Sciatic nerve (tissue), 2 donors: ENCODE results near the gene ZFP69. TPM values are rescaled to one million over a fixed set of nuclear protein-coding genes. Genes with fewer than 3 reads are reported as not detected.
A peak's percentile ranks its signal among the peaks of the same experiment; 100 is the strongest.
"Not testable (repeated sequence)": the region's sequence is repeated elsewhere in the genome, so short reads cannot be mapped to it uniquely, and the experiment has no call there.

Experiments used
- ATAC-seq: fragments of 200-7000 bp; cut with Tn5 transposase; one replicate; pipeline ENCODE4 v1.9.1; 2020; ENCODE audit warnings: mild to moderate bottlenecking, moderate library complexity
- DNase-seq: peaks from one replicate; pipeline ENCODE4 v3.0.0-alpha.2; 2020; ENCODE audit warnings: low spot score
- intact Hi-C: fragments of 100-400 bp; cut with DNase I; formaldehyde crosslinking; loops from one replicate; pipeline ENCODE4 v1.14.2; 2022
- total RNA-seq: library from RNA; stranded (reverse); fragmentation: NEBNext Ultra II Directional; extraction: Animal tissue kit (Norgen Biotek cat#: 25700); gene quantifications from one replicate; pipeline ENCODE4 v1.2.1, GENCODE V29; 2021
- donor health status: DM: no; HTN: no; CAD: no.
- donor health status: DM: no; HTN: no; CAD: no.

ZFP69 gene
- total RNA-seq, 1 donor from 2014 or later = 5.1 TPM

DNA sequence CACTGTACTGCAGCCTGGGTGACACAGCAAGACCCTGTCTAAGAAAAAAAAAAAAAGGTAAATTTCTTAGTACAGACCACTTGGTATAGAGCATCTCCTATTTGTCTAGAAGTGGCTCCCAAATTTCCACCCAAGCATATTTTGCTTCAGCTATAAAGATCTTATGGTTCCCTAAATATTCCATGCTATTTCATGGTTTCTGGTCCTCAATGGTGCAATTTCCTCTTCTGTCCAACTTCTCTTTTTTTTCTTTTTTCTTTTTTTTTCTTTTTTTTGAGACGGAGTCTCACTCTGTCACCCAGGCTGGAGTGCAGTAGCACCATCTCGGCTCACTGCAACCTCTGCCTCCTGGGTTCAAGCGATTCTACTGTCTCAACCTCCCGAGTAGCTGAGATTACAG lies 25.6 kb downstream of the ZFP69 start:
- ATAC-seq, DNase-seq, intact Hi-C loops: not testable (repeated sequence)

DNA sequence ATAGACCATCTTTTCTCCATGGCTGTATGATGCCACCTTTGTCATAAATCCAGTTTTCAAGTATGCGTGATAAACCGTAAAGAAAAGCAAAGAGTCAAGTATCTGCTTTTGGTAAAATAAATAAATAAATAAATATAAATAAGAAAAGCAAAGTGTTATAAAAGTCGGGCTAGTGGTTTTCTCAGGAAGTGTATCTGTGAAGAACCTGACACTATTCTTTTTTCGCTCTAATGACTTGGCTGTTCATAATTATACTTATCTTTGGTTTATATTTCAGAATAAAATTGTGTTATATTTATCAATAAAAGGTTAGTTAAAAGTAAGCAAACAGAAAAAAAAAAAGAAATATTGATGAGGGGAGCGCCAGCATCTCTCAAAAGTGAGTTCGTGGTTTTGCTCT lies 30.9 kb downstream of the ZFP69 start:
- intact Hi-C loops = no loop called here
- DNase-seq (no peak), ATAC-seq (no peak)

DNA sequence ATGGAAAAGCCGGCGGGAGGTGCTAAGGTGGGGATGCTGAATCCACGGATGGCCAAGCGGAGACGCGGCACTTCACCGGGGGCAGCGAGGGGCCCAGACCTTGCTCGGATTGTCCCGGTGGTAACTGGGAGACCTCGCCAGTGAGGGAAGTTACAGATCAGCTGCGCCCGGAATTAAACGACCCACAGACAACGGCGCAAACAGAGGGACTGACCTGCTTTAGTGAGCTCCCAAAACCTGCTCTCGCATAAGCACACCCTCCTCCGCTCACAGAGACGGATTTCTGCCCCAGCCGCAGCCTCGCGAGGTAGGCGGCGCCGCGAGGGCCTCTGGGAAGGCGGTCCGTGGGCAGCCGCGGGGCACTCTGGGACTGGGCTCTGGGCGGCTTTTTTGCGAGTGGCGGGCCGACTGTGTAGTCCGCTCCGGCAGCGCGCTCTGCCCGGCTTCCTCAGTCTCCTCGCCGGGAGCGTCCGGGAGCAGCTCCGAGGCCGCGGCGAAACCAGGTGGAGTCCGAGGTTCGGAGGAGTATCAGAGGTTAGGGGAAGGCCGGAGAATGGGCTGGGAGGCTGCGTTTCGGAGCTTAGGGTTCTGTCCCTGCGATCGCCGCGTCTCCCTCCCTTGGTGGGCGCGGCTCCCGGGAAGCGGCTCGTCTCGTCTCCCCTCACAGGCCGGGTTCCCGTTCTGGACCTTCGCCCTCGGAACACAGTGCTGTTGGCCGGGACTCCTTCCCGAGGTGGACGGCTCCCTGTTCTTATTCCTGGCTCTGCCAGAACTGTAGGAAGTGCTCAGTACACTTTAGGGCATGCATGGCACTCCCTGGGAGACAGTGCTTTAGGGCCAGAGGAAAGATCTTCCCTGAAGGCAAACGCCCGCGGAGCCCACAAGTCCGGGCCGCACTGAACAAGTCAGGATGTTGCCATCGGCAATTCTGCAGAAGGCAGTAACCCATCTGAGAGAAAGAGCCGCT lies 31.6 kb downstream of the ZFP69 start, which contains the start of gene EXO5:
EXO5 (plus strand) TSS at position 393 of the 967 bp plus-strand sequence. CDS start 5,778 bp downstream, outside the sequence.
- intact Hi-C loops = no loop called here
- DNase-seq = peak; percentile 85
- ATAC-seq = peak; percentile 99

DNA sequence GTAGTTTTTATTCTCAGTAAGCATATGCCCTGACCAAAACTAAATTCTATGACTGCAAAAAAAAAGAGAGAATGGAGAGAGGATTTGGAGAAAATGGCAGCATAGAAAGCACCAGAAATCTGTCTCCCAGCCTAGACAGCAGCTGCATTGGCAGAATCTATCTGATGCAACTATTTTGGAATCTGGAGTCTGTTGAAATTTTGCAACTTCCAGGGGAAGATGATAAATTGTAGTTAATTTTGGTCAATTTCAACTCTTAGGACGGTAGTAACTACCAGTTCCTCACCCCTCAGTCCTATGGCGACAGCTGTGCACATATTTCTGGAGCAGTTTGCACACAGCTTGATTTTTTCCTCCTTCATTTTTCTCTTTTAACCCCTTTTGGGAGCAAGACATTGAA lies 42.4 kb downstream of the ZFP69 start:
- no peak for ATAC-seq
- no peak for DNase-seq
- intact Hi-C loops = no loop called here

DNA sequence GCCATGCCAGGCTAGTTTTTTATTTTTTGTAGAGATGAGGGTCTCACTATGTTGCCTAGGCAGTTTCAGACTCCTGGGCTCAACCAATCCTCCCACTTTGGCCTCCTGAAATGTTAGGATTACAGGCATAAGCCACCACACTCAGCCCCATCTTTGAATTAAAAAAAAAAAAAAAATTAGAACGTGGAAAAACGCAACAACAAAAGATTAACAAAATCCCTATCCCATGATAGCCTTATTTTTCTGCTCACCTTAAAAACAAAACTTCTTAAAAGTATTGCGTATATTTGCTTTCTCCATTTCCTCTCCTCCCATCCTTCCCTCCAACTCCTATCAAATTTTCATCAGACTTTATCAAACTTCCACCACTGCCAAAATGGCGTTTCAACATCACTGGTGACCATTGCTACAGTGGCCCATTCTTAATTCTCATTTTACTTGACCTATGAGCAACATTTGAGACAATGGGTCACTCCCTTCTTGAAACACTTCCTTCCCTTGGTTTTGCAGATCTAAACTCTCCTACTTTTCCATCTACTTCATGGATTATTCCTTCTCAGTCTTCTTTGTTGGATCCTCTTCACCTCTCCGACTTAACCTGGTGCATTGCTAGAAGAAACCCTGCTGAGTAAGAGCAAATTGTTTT lies 53.8 kb downstream of the ZFP69 start:
- peak; percentile 34 for ATAC-seq
- DNase-seq = no peak
- intact Hi-C loops = no loop called here

GRCh38 chr1:40531381-40532061 lies 54.4 kb downstream of the ZFP69 start, which contains the start of gene ZNF684:
ZNF684 (plus strand) TSS chr1:40531637; CDS start chr1:40533167, 1,530 bp downstream.
- ATAC-seq = peak; percentile 100
- peak; percentile 87 for DNase-seq
- intact Hi-C loops = no loop called here

GRCh38 chr1:40532062-40532389 lies 54.9 kb downstream of the ZFP69 start:
- ATAC-seq (no peak), DNase-seq (no peak)
- intact Hi-C loops = no loop called here

DNA sequence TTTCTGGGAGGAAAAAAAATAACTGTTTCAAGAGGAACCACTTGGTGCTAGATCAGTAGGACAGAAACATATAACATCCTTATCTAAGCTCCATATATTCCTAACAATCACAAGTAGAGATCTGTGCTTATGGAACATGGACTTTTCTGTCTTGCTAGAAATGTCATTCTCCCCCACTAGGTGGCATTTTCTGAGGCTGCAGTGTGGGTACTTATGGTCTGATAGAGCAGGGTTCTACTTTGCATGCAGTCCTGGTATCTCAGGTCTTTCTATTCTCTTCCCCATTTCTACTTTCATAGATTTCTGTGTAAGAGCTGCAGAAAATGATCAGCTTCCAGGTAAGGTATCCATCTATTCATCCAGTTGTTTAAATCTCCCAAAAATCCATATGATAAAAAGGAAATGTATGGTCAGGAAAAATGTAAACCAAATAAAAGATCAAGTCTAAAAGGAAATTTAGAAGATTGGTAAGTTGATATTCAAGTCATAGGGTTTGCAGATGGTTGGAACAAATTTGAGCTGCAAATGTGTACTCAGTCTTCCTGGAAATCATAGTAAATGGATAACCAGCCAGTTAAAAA lies 55.8 kb downstream of the ZFP69 start:
- no peak for ATAC-seq
- intact Hi-C loops = no loop called here

GRCh38 chr1:40534589-40534988 lies 57.5 kb downstream of the ZFP69 start:
- no peak for DNase-seq
- ATAC-seq = no peak
- intact Hi-C loops = no loop called here

More for the DNA sequence above, 55.8 kb downstream of the ZFP69 start:
- DNase-seq = no peak

DNA sequence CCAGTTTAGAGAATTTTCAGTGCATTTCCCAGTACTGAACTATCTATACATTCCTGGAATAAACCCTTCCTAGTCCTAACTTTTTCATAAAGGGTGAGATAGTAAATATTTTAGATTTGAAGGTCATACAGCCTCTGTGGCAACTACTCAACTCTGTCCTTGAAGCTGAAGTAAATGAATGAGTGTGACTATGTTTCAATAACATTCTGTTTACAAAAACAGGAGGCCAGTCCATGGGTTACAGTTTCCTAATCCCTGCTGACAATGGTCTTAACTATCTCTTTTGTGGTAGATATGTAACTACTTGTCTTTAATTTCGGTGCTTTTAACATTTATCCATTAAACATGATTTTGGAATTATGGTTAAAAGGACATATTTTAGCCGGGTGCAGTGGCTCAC lies 58.6 kb downstream of the ZFP69 start:
- ATAC-seq = no peak
- no peak for DNase-seq
- intact Hi-C loops = no loop called here

DNA sequence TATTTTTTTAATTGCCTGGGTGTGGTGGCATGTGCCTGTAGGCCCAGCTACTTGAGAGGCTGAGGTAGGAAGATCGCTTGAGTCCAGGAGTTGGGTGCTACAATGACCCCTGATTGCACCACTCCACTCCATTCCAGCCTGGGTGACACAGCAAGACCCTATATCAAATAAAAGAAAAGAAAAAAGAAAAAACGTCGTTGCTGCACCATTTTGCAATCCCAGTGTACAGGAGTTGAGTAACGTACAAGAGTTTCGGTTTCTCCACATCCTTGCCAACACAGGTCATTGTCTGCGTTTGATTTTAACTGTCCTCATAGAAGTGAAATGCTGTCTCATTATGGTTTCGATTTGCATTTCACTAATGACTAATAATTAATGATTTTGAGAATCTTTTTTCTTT lies 62.2 kb downstream of the ZFP69 start:
- no peak for ATAC-seq
- intact Hi-C loops = no loop called here

More for the DNA sequence above, 62.2 kb downstream of the ZFP69 start:
- DNase-seq = no peak

Other genes with a start within 250 kb of the ZFP69 start
- gene TMCO2, start 229.4 kb upstream of the ZFP69 start, total RNA-seq = not detected
- 30.7 TPM for gene ZMPSTE24, start 219.1 kb upstream of the ZFP69 start, total RNA-seq
- 3.9 TPM for gene COL9A2, start 160.0 kb upstream of the ZFP69 start, total RNA-seq
- gene SMAP2, start 103.6 kb upstream of the ZFP69 start, total RNA-seq = 24.0 TPM
- 1.6 TPM for gene ZFP69B, start 26.8 kb upstream of the ZFP69 start, total RNA-seq
- gene EXO5, start 31.5 kb downstream of the ZFP69 start, total RNA-seq = 5.2 TPM
- gene ZNF684, start 54.3 kb downstream of the ZFP69 start, total RNA-seq = 7.0 TPM
- gene RIMS3, start 188.4 kb downstream of the ZFP69 start, total RNA-seq = 8.7 TPM
- gene NFYC, start 214.4 kb downstream of the ZFP69 start, total RNA-seq = 46.7 TPM